Iris pigment epithelial cell (primary cell): Measurements from ENCODE around the gene VGLL1.

Experiments used
- DNase-seq: peaks from one replicate; pipeline ENCODE4 v3.0.0-alpha.2; 2011; ENCODE audit warnings: low read depth

The VGLL1 gene, protein sequence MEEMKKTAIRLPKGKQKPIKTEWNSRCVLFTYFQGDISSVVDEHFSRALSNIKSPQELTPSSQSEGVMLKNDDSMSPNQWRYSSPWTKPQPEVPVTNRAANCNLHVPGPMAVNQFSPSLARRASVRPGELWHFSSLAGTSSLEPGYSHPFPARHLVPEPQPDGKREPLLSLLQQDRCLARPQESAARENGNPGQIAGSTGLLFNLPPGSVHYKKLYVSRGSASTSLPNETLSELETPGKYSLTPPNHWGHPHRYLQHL

DNA sequence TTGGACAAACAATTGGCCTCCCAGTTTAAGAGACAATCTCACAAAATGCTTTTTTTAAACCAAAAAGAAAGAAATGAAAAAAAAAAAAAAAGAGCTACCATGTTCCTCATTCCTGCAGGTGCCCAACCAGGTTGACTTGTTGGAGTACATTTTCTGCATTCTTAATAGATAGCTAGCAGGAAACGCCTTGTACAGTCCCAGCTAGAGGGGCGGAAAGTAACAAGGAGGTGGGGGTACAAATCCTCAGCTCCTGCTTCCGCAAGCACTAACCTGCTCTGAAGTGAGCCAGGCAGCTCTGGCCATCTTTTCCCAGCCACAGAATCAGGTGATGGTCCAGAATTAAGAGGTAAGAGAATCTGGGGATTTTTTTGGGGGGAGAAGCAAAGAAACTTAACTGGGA is at the start of gene VGLL1:
VGLL1 (plus strand) TSS at position 265 of the 400 bp plus-strand sequence. CDS start 3,806 bp downstream, outside the sequence.
- no peak for DNase-seq

- DNase-seq: no peak
Observed at GRCh38 chrX:136487647-136488046, 44.4 kb upstream of the VGLL1 start, which contains the start of gene BRS3. Gene BRS3 (plus strand): TSS chrX:136487947. CDS start chrX:136488115, 168 bp downstream.

- DNase-seq: no peak
Observed at GRCh38 chrX:136488706-136489105, 43.3 kb upstream of the VGLL1 start.

- DNase-seq: no peak
Observed at GRCh38 chrX:136491832-136492231, 40.2 kb upstream of the VGLL1 start.

DNA sequence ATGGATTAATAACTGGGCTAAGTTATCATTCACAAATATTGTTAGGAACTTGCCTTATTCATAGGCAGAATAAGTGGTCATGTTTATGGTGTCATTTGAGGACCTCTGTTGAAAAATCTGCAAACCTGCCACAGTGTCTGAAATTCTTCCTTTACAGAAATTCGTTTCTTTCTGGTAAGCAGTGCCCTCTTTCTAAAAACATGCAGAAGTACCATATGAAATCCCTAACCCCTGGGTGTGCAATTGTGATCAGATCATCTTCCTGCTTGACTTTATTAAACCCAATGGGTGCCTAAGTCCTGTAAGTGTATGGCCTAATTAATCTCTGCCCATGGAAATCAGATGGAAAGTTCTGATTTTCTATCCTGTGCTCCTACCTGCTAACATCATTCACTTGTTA is 39.0 kb upstream of the VGLL1 start:
- DNase-seq: no peak

DNA sequence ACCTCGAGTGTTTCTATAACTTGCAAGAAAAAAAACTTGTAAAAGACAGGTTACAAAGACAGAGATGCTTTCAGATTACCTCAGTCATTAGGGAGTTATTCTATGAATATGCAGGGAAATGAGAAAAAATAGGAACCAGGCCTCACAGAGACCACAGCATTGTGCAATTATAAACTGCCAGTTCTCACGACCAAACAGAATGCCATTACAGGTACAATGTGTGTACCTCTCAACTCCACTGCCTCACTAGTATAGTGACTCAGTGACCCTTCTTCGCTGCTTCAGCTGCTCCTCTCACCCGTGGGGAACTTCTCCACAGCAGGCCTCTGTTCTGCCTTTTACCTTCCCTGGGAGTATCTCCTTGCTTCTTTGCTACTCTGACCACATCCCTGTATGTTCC is 37.0 kb upstream of the VGLL1 start:
- DNase-seq: no peak

DNA sequence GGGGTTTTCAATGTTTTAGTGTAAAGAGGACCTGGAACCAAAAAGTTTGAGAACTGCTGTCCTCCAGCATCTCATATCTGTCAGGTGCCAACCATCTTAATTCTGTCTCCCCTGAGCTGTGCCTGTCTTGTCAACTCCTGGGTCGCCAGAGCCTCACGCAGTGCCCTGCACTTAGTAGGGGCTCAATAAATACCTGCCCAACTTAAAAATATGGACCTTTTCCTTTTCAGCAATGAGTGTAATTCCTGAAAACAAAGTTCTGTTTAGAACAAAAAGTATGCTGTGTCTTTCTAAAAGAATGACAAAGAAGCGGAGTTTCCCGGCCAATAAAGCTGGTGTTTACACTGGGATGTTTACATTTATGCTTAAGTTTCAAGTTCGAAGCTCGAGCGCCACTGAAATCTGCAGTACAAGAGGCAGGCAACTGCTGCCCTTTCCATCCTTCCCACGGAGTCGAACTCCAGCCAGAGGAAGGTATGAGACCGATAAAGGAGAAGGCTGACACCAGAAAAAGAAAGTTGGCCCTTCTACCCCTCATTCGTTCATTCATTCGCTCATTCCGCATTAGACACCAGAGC is 35.7 kb upstream of the VGLL1 start:
- no peak for DNase-seq

GRCh38 chrX:136496764-136497555 is 35.1 kb upstream of the VGLL1 start:
- DNase-seq: peak; percentile 84

DNA sequence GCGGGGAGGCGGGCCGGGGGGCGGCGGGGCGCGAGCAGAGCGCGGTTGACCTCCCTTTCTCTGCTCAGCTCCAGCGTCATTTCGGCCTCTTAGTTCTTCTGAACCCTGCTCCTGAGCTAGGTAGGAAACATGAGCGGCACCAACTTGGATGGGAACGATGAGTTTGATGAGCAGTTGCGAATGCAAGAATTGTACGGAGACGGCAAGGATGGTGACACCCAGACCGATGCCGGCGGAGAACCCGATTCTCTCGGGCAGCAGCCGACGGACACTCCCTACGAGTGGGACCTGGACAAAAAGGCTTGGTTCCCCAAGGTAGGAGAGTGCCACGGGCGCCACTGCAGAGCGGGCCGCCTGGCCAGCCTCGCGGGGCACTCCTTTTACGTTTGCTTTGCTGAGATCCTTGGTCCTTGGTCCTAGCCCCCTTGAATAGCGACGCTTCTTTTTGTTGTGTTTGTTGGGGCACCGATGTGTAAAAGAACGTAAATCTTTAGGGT is 34.4 kb upstream of the VGLL1 start, which contains the start of gene HTATSF1:
HTATSF1 (plus strand) TSS at position 37 of the 497 bp plus-strand sequence; CDS start at position 130, 93 bp downstream.
- DNase-seq: no peak

- no peak for DNase-seq
Observed at GRCh38 chrX:136519069-136519468, 12.9 kb upstream of the VGLL1 start.

DNA sequence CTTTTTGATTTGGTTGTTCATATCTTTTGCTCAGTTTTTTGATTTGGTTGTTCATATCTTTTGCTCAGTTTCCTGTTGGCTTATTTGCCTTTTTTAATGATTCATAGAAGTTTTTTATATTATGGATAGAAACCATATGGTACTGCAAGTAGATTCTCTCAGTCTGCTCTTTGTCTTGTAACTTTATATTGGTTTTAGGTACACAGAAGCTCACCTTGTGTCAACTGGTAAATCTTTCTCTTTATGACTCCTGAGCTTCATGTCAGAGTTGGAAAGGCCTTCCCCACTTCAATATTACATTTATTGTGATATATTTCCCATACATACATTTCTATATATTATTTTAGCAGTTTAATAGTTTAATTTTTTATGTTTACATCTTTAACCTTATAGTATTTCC is 8.2 kb upstream of the VGLL1 start:
- no peak for DNase-seq

GRCh38 chrX:136525738-136526606 is 6.0 kb upstream of the VGLL1 start:
- DNase-seq: peak; percentile 87

- DNase-seq: peak; percentile 5
Observed at GRCh38 chrX:136528645-136529315, 3.2 kb upstream of the VGLL1 start.

DNA sequence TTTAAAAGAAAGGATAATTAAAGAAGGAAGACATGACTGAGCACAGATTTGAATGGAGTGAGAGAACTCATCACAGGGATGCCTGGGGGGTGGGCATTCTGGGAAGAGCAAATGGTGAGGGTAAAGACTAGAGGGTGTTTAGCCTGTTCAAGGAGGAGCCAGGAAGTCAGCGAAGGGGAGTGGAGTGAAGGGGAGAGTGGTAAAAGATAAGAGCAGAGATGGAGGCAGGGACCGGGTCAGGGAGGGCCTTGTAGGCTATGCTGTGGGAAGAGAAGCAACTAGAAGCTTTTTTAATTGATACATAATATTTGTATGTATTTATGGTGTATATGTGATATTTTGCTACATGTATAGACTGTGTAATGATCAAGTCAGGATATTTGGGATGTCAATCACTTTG is 2.2 kb upstream of the VGLL1 start:
- DNase-seq: no peak

GRCh38 chrX:136534131-136534530 is 2.1 kb downstream of the VGLL1 start:
- DNase-seq: no peak

GRCh38 chrX:136538811-136539210 is 6.8 kb downstream of the VGLL1 start:
- no peak for DNase-seq

- no peak for DNase-seq
Observed at GRCh38 chrX:136540226-136540625, 8.2 kb downstream of the VGLL1 start.

GRCh38 chrX:136541294-136541693 is 9.3 kb downstream of the VGLL1 start:
- no peak for DNase-seq

DNA sequence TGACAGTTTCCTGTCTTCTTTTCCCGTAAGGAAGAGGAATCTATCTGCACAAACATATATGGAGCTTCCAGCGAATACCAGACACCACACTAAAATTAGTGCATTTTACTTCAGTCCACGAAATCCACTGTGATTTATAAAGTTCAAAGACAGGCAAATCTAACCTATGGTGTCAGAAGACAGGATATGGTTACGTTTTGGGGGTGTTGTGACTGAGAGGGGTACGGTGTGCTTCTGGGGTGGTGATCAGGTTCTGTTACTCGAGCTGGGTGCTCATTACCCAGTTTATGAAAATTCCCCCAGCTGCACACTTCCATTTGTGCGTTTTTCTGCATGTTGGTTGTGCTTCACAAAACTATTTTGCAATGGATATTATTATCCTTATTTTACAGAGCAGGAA is 10.3 kb downstream of the VGLL1 start:
- no peak for DNase-seq

DNA sequence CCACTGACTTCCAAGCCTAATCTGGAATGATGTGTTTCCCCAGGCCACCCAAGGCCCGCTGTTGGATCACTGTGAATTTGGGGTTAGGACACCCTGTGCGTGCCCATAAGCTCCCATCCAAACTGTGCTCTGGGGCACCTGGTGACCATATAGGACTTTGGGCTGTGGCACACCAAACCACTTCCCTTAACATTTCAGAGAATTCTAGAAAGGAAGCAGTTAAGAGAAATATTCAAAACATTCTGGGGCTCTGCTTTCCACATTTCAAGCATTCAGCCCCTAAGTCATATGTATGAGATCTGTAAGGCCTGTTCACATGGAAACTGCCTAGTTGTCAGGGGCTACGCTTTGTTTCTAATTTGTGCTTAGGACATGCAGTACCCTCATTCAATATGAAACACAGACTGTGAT is 14.4 kb downstream of the VGLL1 start:
- no peak for DNase-seq

DNA sequence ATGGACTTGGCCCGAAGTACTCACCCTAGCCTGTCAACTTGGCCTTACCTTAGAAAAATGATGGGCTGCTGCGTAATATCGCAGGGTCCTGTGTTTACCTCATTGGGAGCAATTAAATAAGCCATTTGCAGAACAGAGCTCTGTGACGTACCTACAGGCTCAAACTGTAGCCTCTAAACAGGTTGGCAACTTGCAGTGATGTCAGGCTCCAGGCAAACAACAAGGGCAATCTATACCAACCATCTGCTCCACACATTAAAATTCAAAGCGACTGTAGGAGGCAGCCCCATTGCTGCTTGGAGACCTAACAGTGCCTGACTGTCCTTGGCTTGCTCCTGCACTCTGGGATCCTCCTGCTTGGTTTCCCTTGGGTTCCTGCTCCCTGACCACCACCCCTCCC is 17.2 kb downstream of the VGLL1 start:
- DNase-seq: no peak
